Transverse colon (tissue), 4 donors: ENCODE results near the gene FBLN5.

Experiments used
- EP300 ChIP-seq: sonication (generic); formaldehyde crosslinking; IDR thresholded peaks from one replicate; pipeline ENCODE4 v1.6.1; 2017; ENCODE audit warnings: antibody characterized with exemption, low read depth
- POLR2A ChIP-seq: fragments of 450-650 bp; IDR thresholded peaks from one replicate; pipeline ENCODE4 v1.6.1; 2016; ENCODE audit warnings: antibody characterized with exemption, mild to moderate bottlenecking, moderate library complexity
- POLR2AphosphoS5 ChIP-seq, 3 donors: sonication (generic); formaldehyde crosslinking; IDR thresholded peaks; one replicate each; pipeline ENCODE4 v1.6.1; 2016; ENCODE audit warnings: antibody characterized with exemption in 3 of 3
- TF ChIP-seq, protein P1 (sequence below), 5 experiments: fragments of 200-600 bp in 3 of 5; fragments of 450-650 bp in 2 of 5; sonication (generic) in 3 of 5; IDR thresholded peaks; 1 replicate in 2 of 5; 2 replicates in 3 of 5; pipeline ENCODE4 v1.5.1; 2016 to 2017; ENCODE audit warnings: antibody characterized with exemption in 5 of 5, inconsistent platforms in 3 of 5, mild to moderate bottlenecking in 2 of 5, moderate library complexity in 1 of 5

DNA sequence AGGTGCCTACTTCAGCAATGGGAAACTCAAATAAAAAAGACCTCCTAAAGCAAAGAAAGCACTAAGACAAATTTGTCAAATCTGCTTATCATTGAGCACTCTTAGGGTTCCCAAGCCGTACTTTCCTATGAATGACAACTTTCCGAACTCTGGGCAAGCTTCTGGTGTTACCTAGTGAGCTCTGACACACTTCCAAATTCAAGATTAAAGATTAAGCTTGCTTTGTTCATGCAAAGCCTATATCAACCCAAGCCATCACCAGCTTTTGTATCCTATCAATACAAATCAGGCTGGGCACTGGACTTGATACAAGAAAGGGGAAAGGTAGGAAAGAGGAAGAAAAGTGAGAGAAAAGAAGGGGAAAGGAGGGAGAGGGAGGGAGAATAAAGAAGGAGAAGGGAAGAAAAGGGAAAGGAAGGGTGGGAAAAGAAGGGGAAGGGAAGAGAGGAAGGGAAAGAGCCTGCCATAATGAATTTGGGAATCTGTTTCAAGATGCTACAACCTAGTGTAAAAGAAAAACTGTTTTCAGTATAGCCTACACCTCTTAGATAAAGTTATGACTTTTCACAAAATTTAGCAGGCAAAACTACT lies 23.8 kb upstream of the FBLN5 start:
- TF ChIP-seq EP300: no peak
- TF ChIP-seq POLR2AphosphoS5 (IDR thresholded peaks at IDR 0.05): no peak
- TF ChIP-seq, protein P1, sequence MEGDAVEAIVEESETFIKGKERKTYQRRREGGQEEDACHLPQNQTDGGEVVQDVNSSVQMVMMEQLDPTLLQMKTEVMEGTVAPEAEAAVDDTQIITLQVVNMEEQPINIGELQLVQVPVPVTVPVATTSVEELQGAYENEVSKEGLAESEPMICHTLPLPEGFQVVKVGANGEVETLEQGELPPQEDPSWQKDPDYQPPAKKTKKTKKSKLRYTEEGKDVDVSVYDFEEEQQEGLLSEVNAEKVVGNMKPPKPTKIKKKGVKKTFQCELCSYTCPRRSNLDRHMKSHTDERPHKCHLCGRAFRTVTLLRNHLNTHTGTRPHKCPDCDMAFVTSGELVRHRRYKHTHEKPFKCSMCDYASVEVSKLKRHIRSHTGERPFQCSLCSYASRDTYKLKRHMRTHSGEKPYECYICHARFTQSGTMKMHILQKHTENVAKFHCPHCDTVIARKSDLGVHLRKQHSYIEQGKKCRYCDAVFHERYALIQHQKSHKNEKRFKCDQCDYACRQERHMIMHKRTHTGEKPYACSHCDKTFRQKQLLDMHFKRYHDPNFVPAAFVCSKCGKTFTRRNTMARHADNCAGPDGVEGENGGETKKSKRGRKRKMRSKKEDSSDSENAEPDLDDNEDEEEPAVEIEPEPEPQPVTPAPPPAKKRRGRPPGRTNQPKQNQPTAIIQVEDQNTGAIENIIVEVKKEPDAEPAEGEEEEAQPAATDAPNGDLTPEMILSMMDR (IDR thresholded peaks at IDR 0.05): no peak
- no peak for TF ChIP-seq POLR2A
